Neural progenitor cell (in vitro differentiated cells): ENCODE data around the gene HTR5A.

Experiments used
- CTCF ChIP-seq: fragments of 200-600 bp; sonication (generic); IDR thresholded peaks from 2 replicates; pipeline ENCODE4 v1.5.1; 2017; ENCODE audit warnings: antibody characterized with exemption, mild to moderate bottlenecking
- EZH2 ChIP-seq: fragments of 200-600 bp; sonication (generic); IDR thresholded peaks from 2 replicates; pipeline ENCODE4 v1.6.1; 2017; ENCODE audit warnings: antibody characterized with exemption, mild to moderate bottlenecking, moderate library complexity

GRCh38 chr7:155054761-155055160, 15.4 kb upstream of the HTR5A start:
- TF ChIP-seq EZH2 = no peak
- TF ChIP-seq CTCF = no peak
